Omental fat pad (tissue), 4 donors: ENCODE results near the gene JADE3. TPM values are rescaled to one million over a fixed set of nuclear protein-coding genes. Genes with fewer than 3 reads are reported as not detected.

ENCODE experiments used
- ATAC-seq: fragments of 150-250 bp; one replicate; pipeline ENCODE4 v1.9.1; 2016; ENCODE audit warnings: mild to moderate bottlenecking, moderate library complexity; ENCODE audit not compliant: low FRiP score
- DNase-seq: peaks from one replicate; pipeline ENCODE4 v3.0.0-alpha.2; 2019; ENCODE audit warnings: low spot score
- total RNA-seq, 4 donors: library from RNA; depleted of rRNA; stranded (reverse); fragments of >200 nt; gene quantifications; one replicate each; pipeline ENCODE4 v1.1.0, GENCODE V29; 2016
- TF ChIP-seq, protein P1 (sequence below), 3 donors: fragments of 450-650 bp; IDR thresholded peaks; one replicate each; pipeline ENCODE4 v1.5.1; 2016 to 2017; ENCODE audit warnings: antibody characterized with exemption in 3 of 3, mild to moderate bottlenecking in 3 of 3, moderate library complexity in 2 of 3

Gene JADE3
- total RNA-seq, 4 donors from 2014 or later: 3.9 to 6.6 (median 5.4) TPM

DNA sequence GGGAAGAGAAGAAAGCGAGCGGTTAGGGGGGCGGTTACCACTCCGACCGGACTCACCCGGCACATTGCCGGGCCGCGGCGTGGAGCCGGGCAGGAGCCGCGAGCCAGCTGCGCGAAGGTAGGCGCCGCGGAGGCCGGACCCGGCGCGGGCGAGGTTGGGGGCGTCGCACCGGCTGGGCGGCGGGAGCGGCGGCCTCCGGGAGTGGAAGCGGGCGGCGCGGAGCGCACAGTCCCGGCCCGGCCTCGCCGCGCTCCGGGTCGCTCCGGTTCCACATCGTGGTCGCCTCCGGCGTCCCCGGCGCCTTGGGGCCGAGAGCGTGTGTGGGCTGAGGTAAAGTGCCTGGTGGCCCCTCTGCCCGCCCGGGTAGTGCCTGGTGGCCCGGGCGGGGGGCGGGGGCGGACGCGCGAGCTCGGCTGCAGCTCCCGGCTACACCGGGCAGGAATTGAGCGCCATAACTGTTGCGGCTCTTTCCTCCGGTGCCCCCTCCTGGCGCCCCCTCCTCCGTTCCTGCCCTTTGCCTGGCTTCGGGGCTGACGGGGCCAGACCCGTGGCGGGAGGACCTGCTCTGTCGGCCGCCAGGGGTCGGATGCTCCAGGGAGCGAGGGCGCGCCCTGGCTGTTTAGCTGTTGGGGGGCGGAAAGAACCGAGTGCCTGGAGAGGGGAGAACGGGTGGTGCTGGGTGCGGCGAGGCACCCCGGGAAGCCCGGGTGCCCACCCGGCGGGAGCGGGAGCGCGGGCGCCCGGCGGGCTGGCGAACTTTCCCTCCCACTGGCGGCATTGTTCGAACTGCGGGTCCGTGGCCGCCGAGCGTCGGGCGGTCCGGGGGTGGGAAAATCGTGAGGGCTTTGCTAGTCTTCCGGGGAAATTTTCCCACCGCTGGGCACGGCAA is 626 bp downstream of the JADE3 start:
- TF ChIP-seq, protein P1, sequence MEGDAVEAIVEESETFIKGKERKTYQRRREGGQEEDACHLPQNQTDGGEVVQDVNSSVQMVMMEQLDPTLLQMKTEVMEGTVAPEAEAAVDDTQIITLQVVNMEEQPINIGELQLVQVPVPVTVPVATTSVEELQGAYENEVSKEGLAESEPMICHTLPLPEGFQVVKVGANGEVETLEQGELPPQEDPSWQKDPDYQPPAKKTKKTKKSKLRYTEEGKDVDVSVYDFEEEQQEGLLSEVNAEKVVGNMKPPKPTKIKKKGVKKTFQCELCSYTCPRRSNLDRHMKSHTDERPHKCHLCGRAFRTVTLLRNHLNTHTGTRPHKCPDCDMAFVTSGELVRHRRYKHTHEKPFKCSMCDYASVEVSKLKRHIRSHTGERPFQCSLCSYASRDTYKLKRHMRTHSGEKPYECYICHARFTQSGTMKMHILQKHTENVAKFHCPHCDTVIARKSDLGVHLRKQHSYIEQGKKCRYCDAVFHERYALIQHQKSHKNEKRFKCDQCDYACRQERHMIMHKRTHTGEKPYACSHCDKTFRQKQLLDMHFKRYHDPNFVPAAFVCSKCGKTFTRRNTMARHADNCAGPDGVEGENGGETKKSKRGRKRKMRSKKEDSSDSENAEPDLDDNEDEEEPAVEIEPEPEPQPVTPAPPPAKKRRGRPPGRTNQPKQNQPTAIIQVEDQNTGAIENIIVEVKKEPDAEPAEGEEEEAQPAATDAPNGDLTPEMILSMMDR (IDR thresholded peaks at IDR 0.05): no peak
- DNase-seq (no peak), ATAC-seq (peak; percentile 72)

DNA sequence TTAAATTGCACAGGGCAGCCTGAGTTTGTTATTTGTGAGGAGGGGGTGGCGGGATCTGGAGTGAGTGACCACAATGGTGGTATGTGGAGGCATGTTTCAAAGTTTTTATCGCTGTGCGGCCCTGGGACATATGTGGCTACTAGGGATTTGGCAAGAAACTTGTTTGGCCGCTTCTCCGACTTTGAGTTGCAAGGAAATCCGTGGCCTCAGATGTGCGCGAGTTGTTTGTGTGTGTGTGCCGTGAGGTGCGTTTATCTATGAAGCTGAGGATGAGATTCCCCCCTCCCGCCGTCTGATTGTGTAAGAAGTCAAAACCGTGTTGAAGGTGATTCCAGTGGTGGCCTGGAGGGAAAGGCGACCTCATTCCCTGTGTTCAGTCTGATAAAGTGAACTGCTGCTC is 1.4 kb downstream of the JADE3 start:
- ATAC-seq (no peak), DNase-seq (no peak)
- TF ChIP-seq, protein P1 (IDR thresholded peaks at IDR 0.05): no peak

GRCh38 chrX:46916273-46916672 is 4.1 kb downstream of the JADE3 start:
- ATAC-seq (no peak), DNase-seq (no peak)
- TF ChIP-seq, protein P1 (IDR thresholded peaks at IDR 0.05): no peak

DNA sequence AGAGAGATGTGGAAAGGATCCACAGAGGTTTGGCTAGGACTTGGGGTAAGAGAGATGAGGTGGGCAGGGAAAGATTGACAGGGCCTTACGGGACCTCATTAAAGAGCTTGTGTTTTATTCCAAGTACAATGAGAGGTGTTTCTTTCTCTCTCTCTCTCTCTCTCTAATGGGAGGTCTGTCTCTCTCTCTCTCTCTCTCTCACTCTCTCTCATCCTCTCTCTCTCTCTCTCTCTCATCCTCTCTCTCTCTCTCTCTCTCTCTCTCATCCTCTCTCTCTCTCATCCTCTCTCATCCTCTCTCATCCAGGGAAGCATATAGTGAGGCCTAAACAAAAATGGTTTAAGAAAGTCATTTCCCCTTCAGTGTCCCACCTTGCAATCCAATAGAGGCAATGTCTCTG is 5.4 kb downstream of the JADE3 start:
- TF ChIP-seq, protein P1 (IDR thresholded peaks at IDR 0.05): no peak
- ATAC-seq (no peak), DNase-seq (no peak)

- DNase-seq (no peak), ATAC-seq (no peak)
- TF ChIP-seq, protein P1 (IDR thresholded peaks at IDR 0.05): no peak
Observed at GRCh38 chrX:46918434-46918833, 6.2 kb downstream of the JADE3 start.

GRCh38 chrX:46920235-46920634 is 8.0 kb downstream of the JADE3 start:
- DNase-seq (no peak), ATAC-seq (no peak)
- TF ChIP-seq, protein P1 (IDR thresholded peaks at IDR 0.05): no peak

DNA sequence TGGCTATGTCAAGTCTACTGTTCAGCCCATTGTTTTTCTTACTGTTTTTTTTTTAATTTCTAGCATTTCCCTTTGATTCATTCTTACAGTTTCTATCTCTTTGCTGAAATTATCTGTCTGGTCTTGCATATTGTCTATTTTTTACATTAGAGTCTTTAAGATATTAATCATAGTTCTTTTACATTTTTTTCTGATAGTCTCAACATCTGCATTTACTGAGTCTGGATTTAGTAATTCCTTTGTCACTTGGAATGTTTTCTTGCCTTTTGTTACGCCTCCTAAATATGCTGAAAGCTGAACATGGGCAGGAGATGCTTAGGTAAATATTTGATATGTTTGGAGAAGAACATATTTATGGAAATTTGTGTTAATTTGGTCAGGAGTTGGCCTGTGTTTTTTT is 10.4 kb downstream of the JADE3 start:
- TF ChIP-seq, protein P1 (IDR thresholded peaks at IDR 0.05): no peak
- no peak for DNase-seq
- ATAC-seq: no peak
